Endometrium (tissue), 2 donors: ENCODE measurements around the gene GC.
"Not testable (repeated sequence)": the region's sequence is repeated elsewhere in the genome, so short reads cannot be mapped to it uniquely, and the experiment has no call there.

Experiments used
- FAIRE-seq: peaks from 2 replicates; lab custom pipeline; 2012; peaks lifted over from hg19 to GRCh38; lab: Jason Lieb, UNC
- donor health status: control.
- donor health status: control.

The GC gene

GRCh38 chr4:71765821-71766383 lies 18.0 kb downstream of the GC start:
- no peak for FAIRE-seq

- no peak for FAIRE-seq
These were observed 18.5 kb downstream of the GC start for GRCh38 chr4:71765350-71765749.

GRCh38 chr4:71752383-71753042 lies 31.4 kb downstream of the GC start:
- FAIRE-seq, result no peak

GRCh38 chr4:71749008-71749594 lies 34.8 kb downstream of the GC start:
- no peak for FAIRE-seq

GRCh38 chr4:71746379-71746778 lies 37.5 kb downstream of the GC start:
- no peak for FAIRE-seq

GRCh38 chr4:71738782-71739181 lies 45.1 kb downstream of the GC start:
- not testable (repeated sequence) for FAIRE-seq

GRCh38 chr4:71732706-71733105 lies 51.2 kb downstream of the GC start:
- FAIRE-seq, result no peak

- FAIRE-seq, result no peak
These were observed 51.8 kb downstream of the GC start for GRCh38 chr4:71732066-71732465.

GRCh38 chr4:71729856-71730255 lies 54.0 kb downstream of the GC start:
- FAIRE-seq, result no peak

- peak; percentile 91 for FAIRE-seq
These were observed 70.2 kb downstream of the GC start for GRCh38 chr4:71713611-71714203.

GRCh38 chr4:71711985-71712348 lies 71.9 kb downstream of the GC start:
- FAIRE-seq, result no peak

- FAIRE-seq, result no peak
These were observed 72.6 kb downstream of the GC start for GRCh38 chr4:71711044-71711984.

- no peak for FAIRE-seq
These were observed 73.9 kb downstream of the GC start for GRCh38 chr4:71709961-71710360.

- FAIRE-seq, result no peak
These were observed 85.7 kb downstream of the GC start for GRCh38 chr4:71698141-71698540.

- FAIRE-seq, result no peak
These were observed 86.8 kb downstream of the GC start for GRCh38 chr4:71697031-71697430.

GRCh38 chr4:71694961-71695360 lies 88.9 kb downstream of the GC start:
- no peak for FAIRE-seq

GRCh38 chr4:71692963-71693362 lies 90.9 kb downstream of the GC start:
- FAIRE-seq, result no peak

- no peak for FAIRE-seq
These were observed 91.7 kb downstream of the GC start for GRCh38 chr4:71692198-71692597.
